ENCODE data around the gene ZW10. TPM values are rescaled to one million over a fixed set of nuclear protein-coding genes. Genes with fewer than 3 reads are reported as not detected.
"Not testable (repeated sequence)": the region's sequence is repeated elsewhere in the genome, so short reads cannot be mapped to it uniquely, and the experiment has no call there.

ZW10 gene
- 10 to 100 TPM in 1 of 2 donors, 1 to 10 TPM in 1; 9.1 to 10.6 TPM for total RNA-seq
- long read RNA-seq, transcript ZW10-201 (16 exons, 2,992 nt), result major isoform, 12 of 17 reads
- long read RNA-seq, partial matches to known transcripts, result 0 of 17 reads
- long read RNA-seq, other reads (novel, unspliced or antisense), result 5 of 17 reads

- DNase-seq (peak; percentile 98), ATAC-seq (peak; percentile 99)
- intact Hi-C loops (cut with DNase I), result no loop called here
These were observed at the start of gene ZW10 for GRCh38 chr11:113773416-113774173. Gene ZW10 (minus strand): TSS chr11:113773692. CDS start chr11:113773666, 26 bp downstream.

GRCh38 chr11:113818426-113818825, 44.9 kb upstream of the ZW10 start:
- intact Hi-C loops (cut with DNase I), result no loop called here
- no peak for ATAC-seq
- DNase-seq, result no peak

GRCh38 chr11:113817626-113818025, 44.1 kb upstream of the ZW10 start:
- intact Hi-C loops (cut with DNase I), result no loop called here

GRCh38 chr11:113817162-113817561, 43.7 kb upstream of the ZW10 start:
- intact Hi-C loops (cut with DNase I), result no loop called here
- no peak for ATAC-seq

More at GRCh38 chr11:113817626-113818025, 44.1 kb upstream of the ZW10 start:
- ATAC-seq, result no peak
- no peak for DNase-seq

GRCh38 chr11:113814181-113814580, 40.7 kb upstream of the ZW10 start:
- intact Hi-C loops (cut with DNase I), result no loop called here
- ATAC-seq (no peak), DNase-seq (no peak)

More at GRCh38 chr11:113817162-113817561, 43.7 kb upstream of the ZW10 start:
- DNase-seq, result no peak

GRCh38 chr11:113808931-113809330, 35.4 kb upstream of the ZW10 start:
- no peak for ATAC-seq
- intact Hi-C loops (cut with DNase I), result no loop called here
- no peak for DNase-seq

- peak; percentile 61 to 63 for ATAC-seq
- intact Hi-C loops (cut with DNase I), result no loop called here
These were observed 32.9 kb upstream of the ZW10 start for GRCh38 chr11:113806406-113806805.

GRCh38 chr11:113805640-113806039, 32.1 kb upstream of the ZW10 start:
- ATAC-seq (no peak), DNase-seq (no peak)
- intact Hi-C loops (cut with DNase I), result no loop called here

More at GRCh38 chr11:113806406-113806805, 32.9 kb upstream of the ZW10 start:
- DNase-seq, result no peak

GRCh38 chr11:113802621-113803020, 29.1 kb upstream of the ZW10 start:
- intact Hi-C loops (cut with DNase I), result no loop called here
- no peak for ATAC-seq
- DNase-seq, result no peak

- ATAC-seq (peak; percentile 90 to 94), DNase-seq (no peak)
- intact Hi-C loops (cut with DNase I), result no loop called here
These were observed 23.3 kb upstream of the ZW10 start for GRCh38 chr11:113796663-113797259.

GRCh38 chr11:113789675-113790320, 16.3 kb upstream of the ZW10 start:
- DNase-seq (no peak), ATAC-seq (no peak)
- intact Hi-C loops (cut with DNase I), result no loop called here

- DNase-seq; intact Hi-C loops (cut with DNase I); ATAC-seq: not testable (repeated sequence)
These were observed 15.5 kb upstream of the ZW10 start for GRCh38 chr11:113789016-113789415.

- ATAC-seq, result no peak
- no peak for DNase-seq
- intact Hi-C loops (cut with DNase I), result no loop called here
These were observed 8.6 kb upstream of the ZW10 start for GRCh38 chr11:113782134-113782533.

- peak in 1 of 2 donors; percentile 20 for ATAC-seq
- intact Hi-C loops (cut with DNase I), result no loop called here
- no peak for DNase-seq
These were observed 8.2 kb upstream of the ZW10 start for GRCh38 chr11:113781682-113782081.

- intact Hi-C loops (cut with DNase I), result no loop called here
- DNase-seq (no peak), ATAC-seq (no peak)
These were observed 6.0 kb upstream of the ZW10 start, which contains the start of gene CLDN25 for GRCh38 chr11:113779496-113779895. Gene CLDN25 (plus strand): TSS chr11:113779796. CDS start chr11:113779796, 0 bp downstream.

- ATAC-seq (peak; percentile 26 to 40), DNase-seq (no peak)
- intact Hi-C loops (cut with DNase I), result no loop called here
These were observed 4.8 kb upstream of the ZW10 start for GRCh38 chr11:113778111-113778910.

GRCh38 chr11:113774174-113774503, 647 bp upstream of the ZW10 start:
- intact Hi-C loops (cut with DNase I), result no loop called here
- no peak for ATAC-seq
- DNase-seq, result no peak

- intact Hi-C loops (cut with DNase I), result no loop called here
- DNase-seq, result peak; percentile 26
- peak; percentile 39 to 63 for ATAC-seq
These were observed 438 bp downstream of the ZW10 start for GRCh38 chr11:113773092-113773415.

- intact Hi-C loops (cut with DNase I), result no loop called here
- DNase-seq (no peak), ATAC-seq (no peak)
These were observed 1.5 kb downstream of the ZW10 start for GRCh38 chr11:113771964-113772363.

All from left cardiac atrium (tissue), 4 donors.